Liver (tissue), 9 donors: ENCODE measurements around the gene FAH. TPM values are rescaled to one million over a fixed set of nuclear protein-coding genes. Genes with fewer than 3 reads are reported as not detected.
A peak's percentile ranks its signal among the peaks of the same experiment; 100 is the strongest.

Source experiments
- DNase-seq: peaks from one replicate; pipeline ENCODE4 v3.0.0-alpha.2; 2017; ENCODE audit warnings: low spot score
- H3K27ac ChIP-seq, 2 donors: one replicate each; pipeline ENCODE4 v1.7.0; 2013; ENCODE audit warnings: inconsistent platforms in 2 of 2, low read length in 2 of 2, control low read depth in 1 of 2, low read depth in 1 of 2, mild to moderate bottlenecking in 1 of 2
- H3K27me3 ChIP-seq, 4 donors: one replicate each; pipeline versions ENCODE4 v1.6.1 to v1.7.0; 2013; ENCODE audit warnings: low read length in 3 of 4, inconsistent platforms in 1 of 4, mild to moderate bottlenecking in 1 of 4, moderate library complexity in 1 of 4; ENCODE audit not compliant: control insufficient read depth in 4 of 4, insufficient read depth in 4 of 4
- H3K36me3 ChIP-seq, 4 donors: one replicate each; pipeline versions ENCODE4 v1.6.1 to v1.7.0; 2013; ENCODE audit warnings: low read length in 3 of 4, mild to moderate bottlenecking in 3 of 4, low read depth in 1 of 4, moderate library complexity in 1 of 4; ENCODE audit not compliant: control insufficient read depth in 4 of 4, insufficient read depth in 3 of 4
- H3K4me1 ChIP-seq, 4 donors: one replicate each; pipeline versions ENCODE4 v1.6.1 to v1.7.0; 2013; ENCODE audit warnings: low read length in 3 of 4, mild to moderate bottlenecking in 3 of 4, moderate library complexity in 1 of 4; ENCODE audit not compliant: control insufficient read depth in 4 of 4, insufficient read depth in 4 of 4
- H3K4me3 ChIP-seq, 3 donors: one replicate each; pipeline versions ENCODE4 v1.6.1 to v1.7.0; 2013; ENCODE audit warnings: low read length in 3 of 3, control low read depth in 1 of 3, low read depth in 1 of 3, mild to moderate bottlenecking in 1 of 3
- H3K9ac ChIP-seq, 2 donors: one replicate each; pipeline ENCODE4 v1.7.0; 2013; ENCODE audit warnings: low read length in 2 of 2, mild to moderate bottlenecking in 2 of 2, moderate library complexity in 2 of 2, control low read depth in 1 of 2, low read depth in 1 of 2
- H3K9me3 ChIP-seq, 4 donors: one replicate each; pipeline versions ENCODE4 v1.6.1 to v1.7.0; 2013; ENCODE audit warnings: low read length in 3 of 4; ENCODE audit not compliant: control insufficient read depth in 4 of 4
- EGR1 ChIP-seq, 2 donors: IDR thresholded peaks; 2 replicates each; pipeline ENCODE4 v1.6.1; 2016 to 2018; ENCODE audit warnings: antibody characterized with exemption in 2 of 2, low read depth in 2 of 2
- FOXA1 ChIP-seq: IDR thresholded peaks from 2 replicates; pipeline ENCODE4 v1.6.1; 2016; ENCODE audit warnings: antibody characterized with exemption
- FOXA2 ChIP-seq: IDR thresholded peaks from 2 replicates; pipeline ENCODE4 v1.6.1; 2016; ENCODE audit warnings: antibody characterized with exemption
- GABPA ChIP-seq, 2 donors: IDR thresholded peaks in 1 of 2; conservative IDR thresholded peaks in 1 of 2; 2 replicates each; pipeline ENCODE4 v1.6.1; 2016; ENCODE audit warnings: antibody characterized with exemption in 2 of 2, mild to moderate bottlenecking in 1 of 2, moderate library complexity in 1 of 2
- HNF4G ChIP-seq: IDR thresholded peaks from 2 replicates; pipeline ENCODE4 v1.6.1; 2016; ENCODE audit warnings: antibody characterized with exemption
- JUND ChIP-seq, 2 donors: IDR thresholded peaks; 2 replicates each; pipeline ENCODE4 v1.6.1; 2016; ENCODE audit warnings: antibody characterized with exemption in 2 of 2
- NR2F2 ChIP-seq: IDR thresholded peaks from 2 replicates; pipeline ENCODE4 v1.6.1; 2016; ENCODE audit warnings: antibody characterized with exemption
- RAD21 ChIP-seq, 2 donors: IDR thresholded peaks; 2 replicates each; pipeline ENCODE4 v1.6.1; 2016; ENCODE audit warnings: antibody characterized with exemption in 2 of 2, mild to moderate bottlenecking in 2 of 2
- RXRA ChIP-seq, 2 donors: IDR thresholded peaks; 2 replicates each; pipeline ENCODE4 v1.6.1; 2017 to 2018; ENCODE audit warnings: antibody characterized with exemption in 2 of 2, mild to moderate bottlenecking in 1 of 2
- SP1 ChIP-seq: IDR thresholded peaks from 2 replicates; pipeline ENCODE4 v1.6.1; 2018; ENCODE audit warnings: antibody characterized with exemption, mild to moderate bottlenecking
- TAF1 ChIP-seq: conservative IDR thresholded peaks from 2 replicates; pipeline ENCODE4 v1.6.1; 2016; ENCODE audit warnings: antibody characterized with exemption, mild to moderate bottlenecking
- YY1 ChIP-seq: IDR thresholded peaks from 2 replicates; pipeline ENCODE4 v1.6.1; 2016; ENCODE audit warnings: antibody characterized with exemption, mild to moderate bottlenecking
- WGBS: extraction: QIAGEN DNeasy Blood & Tissue Kit; methylation state at CpG from one replicate; pipeline ENCODE4 v1.1.7; 2013; 5-methylcytosine and 5-hydroxymethylcytosine counted together
- polyA plus RNA-seq, 2 donors: library from polyadenylated mRNA; stranded (reverse) in 1 of 2; unstranded in 1 of 2; fragments of 200-250 nt in 1 of 2; fragments of >200 nt in 1 of 2; fragmentation: Nextera tagmentation in 1 of 2; extraction: Ambion mirVana in 1 of 2; gene quantifications; one replicate each; pipeline versions ENCODE4 v1.2.1 to v1.2.3, GENCODE V29; 2013 to 2015
- total RNA-seq, 2 donors: library from RNA; depleted of rRNA; stranded (reverse); fragments of >200 nt; gene quantifications; one replicate each; pipeline ENCODE4 v1.2.3, GENCODE V29; 2014
- TF ChIP-seq, protein P1 (sequence below): IDR thresholded peaks from 2 replicates; pipeline ENCODE4 v1.6.1; 2016; ENCODE audit warnings: antibody characterized with exemption
- TF ChIP-seq, protein P2 (sequence below): IDR thresholded peaks from 2 replicates; pipeline ENCODE4 v1.6.1; 2016; ENCODE audit warnings: antibody characterized with exemption
- TF ChIP-seq, protein P3 (sequence below): IDR thresholded peaks from 2 replicates; pipeline ENCODE4 v1.6.1; 2016; ENCODE audit warnings: antibody characterized with exemption
- TF ChIP-seq, protein P4 (sequence below): IDR thresholded peaks from 2 replicates; pipeline ENCODE4 v1.6.1; 2016; ENCODE audit warnings: antibody characterized with exemption, mild to moderate bottlenecking
- TF ChIP-seq, protein P5 (sequence below): fragments of 150-350 bp; IDR thresholded peaks from 2 replicates; pipeline ENCODE4 v1.5.1; 2017; ENCODE audit warnings: improper control_type of control experiment, low read depth, low read length; ENCODE audit not compliant: missing input control
- donor health status: healthy.
- donor health status: healthy.
- donor health status: healthy.
- donor health status: healthy.
- donor health status: healthy.

The FAH gene
- total and polyA plus RNA-seq, 4 donors: 42.1 to 226 (median 186) TPM

DNA sequence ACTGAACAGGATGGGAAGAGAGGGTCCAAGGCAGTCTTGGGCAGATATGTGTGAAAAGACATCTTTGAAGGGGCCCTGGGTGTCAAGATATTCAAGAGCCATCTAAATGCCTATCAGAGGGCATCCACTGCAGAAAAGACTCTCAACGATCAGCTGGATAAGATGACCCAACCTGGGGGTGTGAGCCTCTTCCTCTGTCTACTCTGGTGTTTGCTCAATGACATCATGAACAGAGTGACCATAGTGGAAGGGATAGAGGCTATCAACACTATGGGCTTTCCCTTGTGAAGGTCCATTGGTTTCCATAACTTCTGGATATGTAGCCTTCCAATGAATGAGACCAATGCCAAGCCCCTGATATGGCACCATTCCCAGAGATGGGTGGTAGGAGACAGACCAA lies 42.1 kb downstream of the FAH start:
- WGBS: 73% methylated on average over 1 of the region's 1 CpG
- Histone ChIP-seq H3K36me3 (peaks cover 0 to 4% (median 0%) of the 10 kb centered on the region in 4 donors), H3K9me3 (no peaks in the 10 kb centered on the region)

DNA sequence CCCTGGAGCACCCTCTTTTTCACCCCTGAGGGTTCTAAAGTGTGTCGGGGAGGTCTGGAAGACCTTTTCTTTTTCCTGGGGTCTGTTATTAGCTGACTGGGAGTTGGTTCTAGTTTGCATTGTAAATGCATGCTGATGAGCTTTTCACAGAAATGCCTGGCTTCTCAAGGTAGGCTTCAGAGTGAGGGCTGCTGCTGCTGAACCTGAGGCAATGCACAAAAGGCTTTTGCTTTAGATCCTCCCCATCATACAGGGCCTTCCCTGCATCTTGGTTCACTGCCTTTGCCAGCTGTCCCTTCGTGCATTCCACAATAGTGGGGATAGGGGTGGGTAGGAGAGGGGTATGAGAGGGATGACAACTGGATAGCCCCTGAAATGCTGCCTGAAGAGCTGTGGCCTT lies 46.6 kb downstream of the FAH start:
- peaks cover 0 to 18% (median 12%) of the 10 kb centered on the region in 4 donors for H3K36me3 ChIP-seq
- no peak overlapping the region for H3K4me3 ChIP-seq
- H3K9me3 ChIP-seq: no peaks in the 10 kb centered on the region
- no peaks in the 10 kb centered on the region for H3K27me3 ChIP-seq
- WGBS: 89% methylated on average over 2 of the region's 2 CpGs
- DNase-seq: peak; percentile 12
- H3K9ac ChIP-seq: no peak overlapping the region
- no peak overlapping the region for H3K27ac ChIP-seq
- TF ChIP-seq, protein P1, sequence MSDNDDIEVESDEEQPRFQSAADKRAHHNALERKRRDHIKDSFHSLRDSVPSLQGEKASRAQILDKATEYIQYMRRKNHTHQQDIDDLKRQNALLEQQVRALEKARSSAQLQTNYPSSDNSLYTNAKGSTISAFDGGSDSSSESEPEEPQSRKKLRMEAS: no peak
- TF ChIP-seq SP1: no peak
- no peak for TF ChIP-seq FOXA2
- no peak for TF ChIP-seq EGR1 (IDR thresholded peaks at IDR 0.05; ENCODE audit: low read depth in 2 of 2)
- TF ChIP-seq RAD21 (IDR thresholded peaks at IDR 0.05): no peak
- no peak for TF ChIP-seq JUND (IDR thresholded peaks at IDR 0.05)
- no peak for TF ChIP-seq YY1
- TF ChIP-seq, protein P2, sequence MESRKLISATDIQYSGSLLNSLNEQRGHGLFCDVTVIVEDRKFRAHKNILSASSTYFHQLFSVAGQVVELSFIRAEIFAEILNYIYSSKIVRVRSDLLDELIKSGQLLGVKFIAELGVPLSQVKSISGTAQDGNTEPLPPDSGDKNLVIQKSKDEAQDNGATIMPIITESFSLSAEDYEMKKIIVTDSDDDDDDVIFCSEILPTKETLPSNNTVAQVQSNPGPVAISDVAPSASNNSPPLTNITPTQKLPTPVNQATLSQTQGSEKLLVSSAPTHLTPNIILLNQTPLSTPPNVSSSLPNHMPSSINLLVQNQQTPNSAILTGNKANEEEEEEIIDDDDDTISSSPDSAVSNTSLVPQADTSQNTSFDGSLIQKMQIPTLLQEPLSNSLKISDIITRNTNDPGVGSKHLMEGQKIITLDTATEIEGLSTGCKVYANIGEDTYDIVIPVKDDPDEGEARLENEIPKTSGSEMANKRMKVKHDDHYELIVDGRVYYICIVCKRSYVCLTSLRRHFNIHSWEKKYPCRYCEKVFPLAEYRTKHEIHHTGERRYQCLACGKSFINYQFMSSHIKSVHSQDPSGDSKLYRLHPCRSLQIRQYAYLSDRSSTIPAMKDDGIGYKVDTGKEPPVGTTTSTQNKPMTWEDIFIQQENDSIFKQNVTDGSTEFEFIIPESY: no peak
- no peaks in the 10 kb centered on the region for H3K4me1 ChIP-seq

More for the DNA sequence above, 42.1 kb downstream of the FAH start:
- peaks cover 0 to 2% (median 0%) of the 10 kb centered on the region in 4 donors for H3K4me1 ChIP-seq
- H3K27me3 ChIP-seq: no peaks in the 10 kb centered on the region
- no peak overlapping the region for H3K27ac ChIP-seq
- no peak overlapping the region for H3K9ac ChIP-seq
- no peak for DNase-seq
- H3K4me3 ChIP-seq: no peak overlapping the region
- TF ChIP-seq, protein P3, sequence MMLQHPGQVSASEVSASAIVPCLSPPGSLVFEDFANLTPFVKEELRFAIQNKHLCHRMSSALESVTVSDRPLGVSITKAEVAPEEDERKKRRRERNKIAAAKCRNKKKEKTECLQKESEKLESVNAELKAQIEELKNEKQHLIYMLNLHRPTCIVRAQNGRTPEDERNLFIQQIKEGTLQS: no peak

DNA sequence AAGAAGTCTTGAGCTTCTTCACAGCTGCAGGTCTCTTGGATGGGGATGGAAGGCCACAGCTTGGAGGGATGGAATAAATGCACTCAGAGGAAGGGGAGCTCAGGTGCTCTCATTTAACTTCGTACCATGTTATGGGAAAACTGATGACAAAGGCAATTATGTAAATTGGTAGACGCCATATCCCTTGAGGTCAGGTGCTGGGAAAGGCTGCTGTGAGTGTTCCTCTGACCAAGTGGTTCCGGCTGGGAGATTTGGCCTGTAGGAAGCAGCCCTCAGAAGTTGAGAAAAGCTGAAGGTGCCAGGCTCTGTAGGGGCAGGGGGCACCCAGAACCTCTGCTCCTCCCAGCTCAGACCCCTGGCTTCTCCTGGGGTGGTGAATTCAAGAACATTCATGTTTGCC lies 47.1 kb downstream of the FAH start:
- WGBS: 90% methylated on average over 3 of the region's 3 CpGs

More for the DNA sequence above, 47.1 kb downstream of the FAH start:
- Histone ChIP-seq H3K9me3 (no peaks in the 10 kb centered on the region), H3K27ac (no peak overlapping the region), H3K4me3 (no peak overlapping the region), H3K9ac (no peak overlapping the region), H3K4me1 (no peaks in the 10 kb centered on the region), H3K36me3 (peaks cover 0 to 18% (median 12%) of the 10 kb centered on the region in 4 donors), H3K27me3 (no peaks in the 10 kb centered on the region)
- no peak for DNase-seq
- no peak for TF ChIP-seq TAF1
- TF ChIP-seq, protein P2: no peak
- TF ChIP-seq RXRA (IDR thresholded peaks at IDR 0.05): no peak
- TF ChIP-seq, protein P1: no peak
- TF ChIP-seq FOXA2: no peak
- no peak for TF ChIP-seq YY1
- TF ChIP-seq FOXA1: no peak
- TF ChIP-seq EGR1 (IDR thresholded peaks at IDR 0.05; ENCODE audit: low read depth in 2 of 2): no peak
- no peak for TF ChIP-seq NR2F2
- no peak for TF ChIP-seq JUND (IDR thresholded peaks at IDR 0.05)
- TF ChIP-seq, protein P3: no peak
- TF ChIP-seq, protein P4, sequence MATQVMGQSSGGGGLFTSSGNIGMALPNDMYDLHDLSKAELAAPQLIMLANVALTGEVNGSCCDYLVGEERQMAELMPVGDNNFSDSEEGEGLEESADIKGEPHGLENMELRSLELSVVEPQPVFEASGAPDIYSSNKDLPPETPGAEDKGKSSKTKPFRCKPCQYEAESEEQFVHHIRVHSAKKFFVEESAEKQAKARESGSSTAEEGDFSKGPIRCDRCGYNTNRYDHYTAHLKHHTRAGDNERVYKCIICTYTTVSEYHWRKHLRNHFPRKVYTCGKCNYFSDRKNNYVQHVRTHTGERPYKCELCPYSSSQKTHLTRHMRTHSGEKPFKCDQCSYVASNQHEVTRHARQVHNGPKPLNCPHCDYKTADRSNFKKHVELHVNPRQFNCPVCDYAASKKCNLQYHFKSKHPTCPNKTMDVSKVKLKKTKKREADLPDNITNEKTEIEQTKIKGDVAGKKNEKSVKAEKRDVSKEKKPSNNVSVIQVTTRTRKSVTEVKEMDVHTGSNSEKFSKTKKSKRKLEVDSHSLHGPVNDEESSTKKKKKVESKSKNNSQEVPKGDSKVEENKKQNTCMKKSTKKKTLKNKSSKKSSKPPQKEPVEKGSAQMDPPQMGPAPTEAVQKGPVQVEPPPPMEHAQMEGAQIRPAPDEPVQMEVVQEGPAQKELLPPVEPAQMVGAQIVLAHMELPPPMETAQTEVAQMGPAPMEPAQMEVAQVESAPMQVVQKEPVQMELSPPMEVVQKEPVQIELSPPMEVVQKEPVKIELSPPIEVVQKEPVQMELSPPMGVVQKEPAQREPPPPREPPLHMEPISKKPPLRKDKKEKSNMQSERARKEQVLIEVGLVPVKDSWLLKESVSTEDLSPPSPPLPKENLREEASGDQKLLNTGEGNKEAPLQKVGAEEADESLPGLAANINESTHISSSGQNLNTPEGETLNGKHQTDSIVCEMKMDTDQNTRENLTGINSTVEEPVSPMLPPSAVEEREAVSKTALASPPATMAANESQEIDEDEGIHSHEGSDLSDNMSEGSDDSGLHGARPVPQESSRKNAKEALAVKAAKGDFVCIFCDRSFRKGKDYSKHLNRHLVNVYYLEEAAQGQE: no peak
- no peak for TF ChIP-seq HNF4G
- TF ChIP-seq SP1: no peak
- TF ChIP-seq, protein P5, sequence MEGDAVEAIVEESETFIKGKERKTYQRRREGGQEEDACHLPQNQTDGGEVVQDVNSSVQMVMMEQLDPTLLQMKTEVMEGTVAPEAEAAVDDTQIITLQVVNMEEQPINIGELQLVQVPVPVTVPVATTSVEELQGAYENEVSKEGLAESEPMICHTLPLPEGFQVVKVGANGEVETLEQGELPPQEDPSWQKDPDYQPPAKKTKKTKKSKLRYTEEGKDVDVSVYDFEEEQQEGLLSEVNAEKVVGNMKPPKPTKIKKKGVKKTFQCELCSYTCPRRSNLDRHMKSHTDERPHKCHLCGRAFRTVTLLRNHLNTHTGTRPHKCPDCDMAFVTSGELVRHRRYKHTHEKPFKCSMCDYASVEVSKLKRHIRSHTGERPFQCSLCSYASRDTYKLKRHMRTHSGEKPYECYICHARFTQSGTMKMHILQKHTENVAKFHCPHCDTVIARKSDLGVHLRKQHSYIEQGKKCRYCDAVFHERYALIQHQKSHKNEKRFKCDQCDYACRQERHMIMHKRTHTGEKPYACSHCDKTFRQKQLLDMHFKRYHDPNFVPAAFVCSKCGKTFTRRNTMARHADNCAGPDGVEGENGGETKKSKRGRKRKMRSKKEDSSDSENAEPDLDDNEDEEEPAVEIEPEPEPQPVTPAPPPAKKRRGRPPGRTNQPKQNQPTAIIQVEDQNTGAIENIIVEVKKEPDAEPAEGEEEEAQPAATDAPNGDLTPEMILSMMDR: no peak
- TF ChIP-seq RAD21 (IDR thresholded peaks at IDR 0.05): no peak
- no peak for TF ChIP-seq GABPA (IDR thresholded peaks at IDR 0.05 in 1 of 2, conservative IDR thresholded peaks at IDR 0.05 in 1 of 2)
